Activated T-helper 1 cell treated with Interleukin-2 at 50 U/mL for 16 hours (primary cell): ENCODE data around the gene RAD51B.
"Not testable (repeated sequence)": the region's sequence is repeated elsewhere in the genome, so short reads cannot be mapped to it uniquely, and the experiment has no call there.

Experiments used
- DNase-seq: peaks from one replicate; pipeline ENCODE4 v3.0.0-alpha.2; 2020; ENCODE audit warnings: low read depth

The RAD51B gene

GRCh38 chr14:68027276-68027675, 207.7 kb downstream of the RAD51B start:
- no peak for DNase-seq

- no peak for DNase-seq
These were observed 208.5 kb downstream of the RAD51B start for GRCh38 chr14:68028075-68028474.

GRCh38 chr14:68031011-68031410, 211.4 kb downstream of the RAD51B start:
- DNase-seq = not testable (repeated sequence)

GRCh38 chr14:68032154-68032553, 212.6 kb downstream of the RAD51B start:
- DNase-seq = no peak

- no peak for DNase-seq
These were observed 213.9 kb downstream of the RAD51B start for GRCh38 chr14:68033336-68033932.

GRCh38 chr14:68034896-68035295, 215.3 kb downstream of the RAD51B start:
- no peak for DNase-seq

GRCh38 chr14:68036202-68036601, 216.6 kb downstream of the RAD51B start:
- no peak for DNase-seq

- DNase-seq = no peak
These were observed 220.0 kb downstream of the RAD51B start for GRCh38 chr14:68039593-68039992.

- DNase-seq = no peak
These were observed 221.2 kb downstream of the RAD51B start for GRCh38 chr14:68040633-68041369.

- DNase-seq = no peak
These were observed 222.3 kb downstream of the RAD51B start for GRCh38 chr14:68041876-68042354.

- DNase-seq = no peak
These were observed 223.1 kb downstream of the RAD51B start for GRCh38 chr14:68042586-68043210.

GRCh38 chr14:68043752-68044151, 224.2 kb downstream of the RAD51B start:
- no peak for DNase-seq

GRCh38 chr14:68047906-68048305, 228.3 kb downstream of the RAD51B start:
- DNase-seq = no peak

- not testable (repeated sequence) for DNase-seq
These were observed 229.2 kb downstream of the RAD51B start for GRCh38 chr14:68048815-68049214.

- DNase-seq = no peak
These were observed 230.6 kb downstream of the RAD51B start for GRCh38 chr14:68050177-68050576.

- no peak for DNase-seq
These were observed 231.6 kb downstream of the RAD51B start for GRCh38 chr14:68051146-68051545.

- DNase-seq = no peak
These were observed 240.6 kb downstream of the RAD51B start for GRCh38 chr14:68060198-68060597.

- no peak for DNase-seq
These were observed 243.1 kb downstream of the RAD51B start for GRCh38 chr14:68062651-68063050.

- DNase-seq = no peak
These were observed 245.7 kb downstream of the RAD51B start for GRCh38 chr14:68065322-68065721.

GRCh38 chr14:68074765-68075381, 255.3 kb downstream of the RAD51B start:
- no peak for DNase-seq

GRCh38 chr14:68075382-68076029, 255.9 kb downstream of the RAD51B start:
- DNase-seq = no peak

GRCh38 chr14:68076451-68076850, 256.9 kb downstream of the RAD51B start:
- no peak for DNase-seq
